ENCODE measurements around the gene UBTF. TPM values are rescaled to one million over a fixed set of nuclear protein-coding genes. Genes with fewer than 3 reads are reported as not detected.

Gene UBTF, protein sequence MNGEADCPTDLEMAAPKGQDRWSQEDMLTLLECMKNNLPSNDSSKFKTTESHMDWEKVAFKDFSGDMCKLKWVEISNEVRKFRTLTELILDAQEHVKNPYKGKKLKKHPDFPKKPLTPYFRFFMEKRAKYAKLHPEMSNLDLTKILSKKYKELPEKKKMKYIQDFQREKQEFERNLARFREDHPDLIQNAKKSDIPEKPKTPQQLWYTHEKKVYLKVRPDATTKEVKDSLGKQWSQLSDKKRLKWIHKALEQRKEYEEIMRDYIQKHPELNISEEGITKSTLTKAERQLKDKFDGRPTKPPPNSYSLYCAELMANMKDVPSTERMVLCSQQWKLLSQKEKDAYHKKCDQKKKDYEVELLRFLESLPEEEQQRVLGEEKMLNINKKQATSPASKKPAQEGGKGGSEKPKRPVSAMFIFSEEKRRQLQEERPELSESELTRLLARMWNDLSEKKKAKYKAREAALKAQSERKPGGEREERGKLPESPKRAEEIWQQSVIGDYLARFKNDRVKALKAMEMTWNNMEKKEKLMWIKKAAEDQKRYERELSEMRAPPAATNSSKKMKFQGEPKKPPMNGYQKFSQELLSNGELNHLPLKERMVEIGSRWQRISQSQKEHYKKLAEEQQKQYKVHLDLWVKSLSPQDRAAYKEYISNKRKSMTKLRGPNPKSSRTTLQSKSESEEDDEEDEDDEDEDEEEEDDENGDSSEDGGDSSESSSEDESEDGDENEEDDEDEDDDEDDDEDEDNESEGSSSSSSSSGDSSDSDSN
- total RNA-seq, result 10 to 100 TPM; 43.4 to 58.4 (median 52.5) TPM
- polyA plus RNA-seq, result 10 to 100 TPM; 26.8 to 55.0 (median 28.2) TPM

DNA sequence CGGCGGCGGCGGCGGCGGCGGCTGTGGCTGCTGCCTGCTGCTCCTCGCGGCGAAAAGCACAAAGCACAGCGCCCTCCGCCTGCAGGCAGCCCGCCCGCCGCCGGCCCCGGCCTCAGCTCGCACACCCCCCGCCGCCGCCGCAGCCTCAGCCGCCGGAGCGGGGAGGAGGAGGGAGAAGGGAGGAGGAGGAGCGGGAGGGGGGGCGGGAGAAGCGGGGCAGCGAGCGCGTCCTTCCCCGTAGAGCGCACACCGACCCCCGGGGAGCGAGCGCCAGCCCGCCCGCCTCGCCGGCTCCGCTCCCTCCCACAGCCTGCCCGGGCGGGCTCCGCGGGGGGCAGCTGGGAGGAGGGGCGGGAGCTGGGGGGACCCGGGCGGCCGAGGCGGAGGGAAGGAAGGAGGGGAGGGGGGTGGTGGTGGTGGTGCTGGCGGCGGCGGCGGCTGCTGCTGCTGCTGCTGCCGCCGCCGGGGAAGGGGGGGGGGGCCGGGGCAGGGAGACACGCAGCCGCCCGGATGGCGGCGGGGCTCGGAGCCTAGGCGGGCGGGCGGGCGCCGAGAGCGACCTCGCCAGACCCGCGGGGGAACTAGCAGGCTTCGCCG lies at the start of gene UBTF:
Gene UBTF (minus strand): TSS at position 60 of the 597 bp plus-strand sequence. CDS start 1,446 bp downstream, outside the sequence.
- Histone ChIP-seq H3K9me3 (no peaks in the 10 kb centered on the region), H3K4me3 (peak within 1 kb of the TSS; percentile 93 to 98 (median 96)), H3K27ac (peak within 1 kb of the TSS; percentile 99 to 100 (median 100)), H3K4me1 (peaks cover 3 to 52% (median 39%) of the 10 kb centered on the region in 4 donors), H3K36me3 (peaks cover 18 to 27% (median 21%) of the 10 kb centered on the region in 4 donors), H3K27me3 (no peaks in the 10 kb centered on the region)
- intact Hi-C loops (cut with DNase I), result loop anchor here (5.0 to 10.0 kb wide), 2 partner anchors 77 to 285 kb away; partner anchors contain the start of genes GPATCH8 and HROB
- TF ChIP-seq EP300 (IDR thresholded peaks at IDR 0.05), result no peak
- TF ChIP-seq, protein P1, sequence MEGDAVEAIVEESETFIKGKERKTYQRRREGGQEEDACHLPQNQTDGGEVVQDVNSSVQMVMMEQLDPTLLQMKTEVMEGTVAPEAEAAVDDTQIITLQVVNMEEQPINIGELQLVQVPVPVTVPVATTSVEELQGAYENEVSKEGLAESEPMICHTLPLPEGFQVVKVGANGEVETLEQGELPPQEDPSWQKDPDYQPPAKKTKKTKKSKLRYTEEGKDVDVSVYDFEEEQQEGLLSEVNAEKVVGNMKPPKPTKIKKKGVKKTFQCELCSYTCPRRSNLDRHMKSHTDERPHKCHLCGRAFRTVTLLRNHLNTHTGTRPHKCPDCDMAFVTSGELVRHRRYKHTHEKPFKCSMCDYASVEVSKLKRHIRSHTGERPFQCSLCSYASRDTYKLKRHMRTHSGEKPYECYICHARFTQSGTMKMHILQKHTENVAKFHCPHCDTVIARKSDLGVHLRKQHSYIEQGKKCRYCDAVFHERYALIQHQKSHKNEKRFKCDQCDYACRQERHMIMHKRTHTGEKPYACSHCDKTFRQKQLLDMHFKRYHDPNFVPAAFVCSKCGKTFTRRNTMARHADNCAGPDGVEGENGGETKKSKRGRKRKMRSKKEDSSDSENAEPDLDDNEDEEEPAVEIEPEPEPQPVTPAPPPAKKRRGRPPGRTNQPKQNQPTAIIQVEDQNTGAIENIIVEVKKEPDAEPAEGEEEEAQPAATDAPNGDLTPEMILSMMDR (IDR thresholded peaks at IDR 0.05), result no peak
- no peak for TF ChIP-seq POLR2A (IDR thresholded peaks at IDR 0.05)
- peak in 2 of 4 donors; percentile 42 to 50 for TF ChIP-seq POLR2AphosphoS5 (IDR thresholded peaks at IDR 0.05)
- WGBS, 2 donors, result 0 to 1% methylated on average over 76 of the region's 76 CpGs
- peak; percentile 86 for DNase-seq

DNA sequence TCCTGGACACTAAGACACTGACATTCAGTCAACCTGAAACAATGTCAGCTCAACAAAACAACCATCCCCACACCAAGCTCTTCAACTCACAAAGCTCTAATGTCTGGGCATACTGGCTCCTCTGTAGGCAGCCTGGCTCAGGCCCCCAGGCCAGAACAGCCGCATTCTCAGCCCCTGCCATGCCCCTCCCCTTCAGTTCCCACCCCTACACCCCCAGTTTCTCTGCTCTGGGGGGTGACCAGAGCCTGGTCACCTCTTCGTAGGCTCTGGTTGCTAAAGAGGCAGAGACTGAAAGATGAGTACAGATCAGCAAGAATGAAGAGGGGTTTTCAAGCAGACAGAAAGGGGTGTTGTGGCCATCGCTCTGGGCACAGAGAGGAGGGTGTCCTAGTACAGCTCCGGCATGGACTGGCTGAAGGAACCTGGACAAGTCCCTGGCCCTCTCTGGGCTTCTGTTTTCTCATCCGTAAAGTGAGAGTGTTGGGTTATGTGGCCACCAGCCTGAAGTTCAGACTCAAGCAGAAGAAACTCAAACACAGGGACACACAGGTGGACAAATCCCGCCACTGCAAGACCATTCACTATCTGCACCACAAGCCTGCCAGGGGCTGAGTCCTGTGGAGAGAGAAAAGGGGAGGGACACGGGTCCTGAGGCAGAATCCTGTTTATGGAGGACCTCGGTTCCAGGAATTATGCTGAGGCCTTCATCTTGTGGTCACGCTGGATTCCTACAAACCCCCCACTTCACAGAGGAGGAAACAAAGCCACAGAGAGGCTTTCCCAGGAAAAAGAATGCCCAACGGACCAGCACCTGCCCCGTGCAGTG lies 49.4 kb upstream of the UBTF start:
- Histone ChIP-seq H3K36me3 (no peaks in the 10 kb centered on the region), H3K9me3 (no peaks in the 10 kb centered on the region), H3K27me3 (peaks cover 0 to 8% (median 0%) of the 10 kb centered on the region in 3 donors), H3K4me3 (no peak overlapping the region), H3K27ac (no peak overlapping the region), H3K4me1 (no peaks in the 10 kb centered on the region)
- no peak for DNase-seq
- 70 to 73% methylated on average over 11 of the region's 11 CpGs for WGBS, 2 donors
- TF ChIP-seq, protein P1 (IDR thresholded peaks at IDR 0.05), result no peak
- no peak for TF ChIP-seq EP300 (IDR thresholded peaks at IDR 0.05)
- TF ChIP-seq POLR2AphosphoS5 (IDR thresholded peaks at IDR 0.05), result no peak
- TF ChIP-seq POLR2A (IDR thresholded peaks at IDR 0.05), result no peak
- intact Hi-C loops (cut with DNase I), result no loop called here

DNA sequence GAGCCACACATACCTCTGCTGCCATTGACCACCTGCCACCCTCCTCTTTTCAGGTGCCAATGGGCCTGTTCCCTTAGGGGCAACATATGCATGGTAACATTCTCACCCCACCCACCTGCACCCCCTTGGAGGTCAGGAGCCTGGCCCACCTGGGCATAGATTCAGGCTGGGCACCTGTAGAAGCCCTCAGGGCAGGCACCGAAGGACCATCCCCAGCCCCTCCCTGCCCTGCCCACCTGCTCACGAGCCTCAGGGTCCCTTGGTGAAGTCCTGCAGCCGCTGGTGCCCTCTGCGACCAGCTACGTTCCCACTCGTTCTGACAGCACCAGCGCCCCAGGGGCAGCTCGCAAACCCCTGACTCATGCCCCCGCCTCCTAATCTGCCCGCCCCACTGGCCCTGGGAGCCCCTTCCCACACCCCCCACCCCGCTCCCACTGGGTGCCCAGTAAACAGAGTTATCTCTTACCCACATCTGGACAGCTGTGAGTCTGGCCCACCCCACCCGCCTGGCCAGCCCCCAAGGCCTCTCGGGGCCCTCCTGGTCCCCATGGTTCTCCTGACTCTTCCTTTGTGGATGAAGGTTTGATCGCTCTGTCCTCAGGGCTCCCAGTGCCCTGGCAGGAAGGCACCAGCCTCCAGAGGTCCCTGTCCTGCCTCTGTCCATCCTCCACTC lies 48.5 kb upstream of the UBTF start, which contains the start of gene SLC4A1:
Gene SLC4A1 (minus strand): TSS at position 318 of the 673 bp plus-strand sequence. CDS start 5,269 bp downstream, outside the sequence.
- no peak for DNase-seq
- no peak for TF ChIP-seq POLR2AphosphoS5 (IDR thresholded peaks at IDR 0.05)
- TF ChIP-seq EP300 (IDR thresholded peaks at IDR 0.05), result no peak
- TF ChIP-seq, protein P1 (IDR thresholded peaks at IDR 0.05), result no peak
- no peak for TF ChIP-seq POLR2A (IDR thresholded peaks at IDR 0.05)
- WGBS, 2 donors, result 68 to 76% methylated on average over 14 of the region's 14 CpGs

DNA sequence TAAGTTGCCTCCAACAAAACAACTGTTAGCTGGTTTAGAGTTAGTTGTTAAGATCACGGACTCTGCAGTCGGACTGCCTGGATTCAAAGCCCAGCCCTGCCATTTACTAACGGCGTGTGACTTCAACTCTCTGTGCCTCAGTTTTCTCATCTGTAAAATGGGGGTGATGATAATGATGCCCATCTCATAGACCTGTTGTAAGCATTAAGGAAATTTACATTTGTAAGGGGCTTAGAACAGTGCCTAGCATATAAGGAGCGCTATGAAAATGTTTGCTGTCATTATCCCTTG lies 47.6 kb upstream of the UBTF start:
- DNase-seq, result no peak
- Histone ChIP-seq H3K36me3 (no peaks in the 10 kb centered on the region), H3K9me3 (no peaks in the 10 kb centered on the region), H3K4me1 (no peaks in the 10 kb centered on the region), H3K27me3 (no peaks in the 10 kb centered on the region), H3K4me3 (no peak overlapping the region), H3K27ac (no peak overlapping the region)
- intact Hi-C loops (cut with DNase I), result no loop called here
- WGBS, 2 donors, result 92 to 94% methylated on average over 5 of the region's 5 CpGs
- TF ChIP-seq POLR2A (IDR thresholded peaks at IDR 0.05), result no peak
- TF ChIP-seq POLR2AphosphoS5 (IDR thresholded peaks at IDR 0.05), result no peak
- no peak for TF ChIP-seq EP300 (IDR thresholded peaks at IDR 0.05)
- TF ChIP-seq, protein P1 (IDR thresholded peaks at IDR 0.05), result no peak

More for the DNA sequence above, 48.5 kb upstream of the UBTF start, which contains the start of gene SLC4A1:
- Histone ChIP-seq H3K27ac (no peak within 1 kb of the TSS), H3K4me3 (no peak within 1 kb of the TSS), H3K36me3 (no peaks in the 10 kb centered on the region), H3K27me3 (peaks cover 0 to 7% (median 0%) of the 10 kb centered on the region in 3 donors), H3K9me3 (no peaks in the 10 kb centered on the region), H3K4me1 (no peaks in the 10 kb centered on the region)
- intact Hi-C loops (cut with DNase I), result no loop called here
